HG02981 (cell line): ENCODE measurements around the gene SLC7A9.
"Not testable (repeated sequence)": the region's sequence is repeated elsewhere in the genome, so short reads cannot be mapped to it uniquely, and the experiment has no call there.

Source experiments
- ATAC-seq: cut with Tn5 transposase; IDR thresholded peaks from one replicate; pipeline ENCODE4 v1.9.1; 2021; ENCODE audit warnings: mild to moderate bottlenecking, moderate library complexity; ENCODE audit not compliant: unreplicated experiment

Gene SLC7A9

GRCh38 chr19:32802840-32803239 is 66.7 kb downstream of the SLC7A9 start:
- no peak for ATAC-seq

- no peak for ATAC-seq
These were observed 68.8 kb downstream of the SLC7A9 start for GRCh38 chr19:32800754-32801153.

- ATAC-seq = no peak
These were observed 69.4 kb downstream of the SLC7A9 start for GRCh38 chr19:32800191-32800590.

- no peak for ATAC-seq
These were observed 71.4 kb downstream of the SLC7A9 start for GRCh38 chr19:32798201-32798600.

GRCh38 chr19:32789429-32789828 is 80.1 kb downstream of the SLC7A9 start:
- ATAC-seq = no peak

- ATAC-seq = not testable (repeated sequence)
These were observed 81.7 kb downstream of the SLC7A9 start for GRCh38 chr19:32787895-32788294.

GRCh38 chr19:32787161-32787813 is 82.3 kb downstream of the SLC7A9 start:
- not testable (repeated sequence) for ATAC-seq

- not testable (repeated sequence) for ATAC-seq
These were observed 87.5 kb downstream of the SLC7A9 start for GRCh38 chr19:32782089-32782488.

GRCh38 chr19:32781280-32781679 is 88.3 kb downstream of the SLC7A9 start:
- no peak for ATAC-seq
